Kidney epithelial cell (primary cell): ENCODE data around the gene KNOP1. TPM values are rescaled to one million over a fixed set of nuclear protein-coding genes. Genes with fewer than 3 reads are reported as not detected.
"Not testable (repeated sequence)": the region's sequence is repeated elsewhere in the genome, so short reads cannot be mapped to it uniquely, and the experiment has no call there.

ENCODE experiments used
- DNase-seq: peaks from one replicate; pipeline ENCODE4 v3.0.0-alpha.2; 2010; ENCODE audit warnings: low read depth
- H3K27me3 ChIP-seq: 2 replicates; pipeline ENCODE4 v1.6.0; 2011; ENCODE audit warnings: low read length; ENCODE audit not compliant: control insufficient read depth, insufficient read depth
- H3K36me3 ChIP-seq: 2 replicates; pipeline ENCODE4 v1.5.1; 2011; ENCODE audit warnings: low read length; ENCODE audit not compliant: control insufficient read depth, insufficient read depth
- H3K4me3 ChIP-seq: 2 replicates; pipeline ENCODE4 v1.5.1; 2011; ENCODE audit warnings: low read depth, mild to moderate bottlenecking, control low read depth, low read length
- CTCF ChIP-seq: IDR thresholded peaks from 2 replicates; pipeline ENCODE4 v1.5.1; 2011; ENCODE audit warnings: mild to moderate bottlenecking, moderate library complexity, low read length, control low read depth, inconsistent platforms; ENCODE audit not compliant: insufficient read depth, poor library complexity, severe bottlenecking
- total RNA-seq: library from RNA; depleted of rRNA; stranded (reverse); fragments of >200 nt; gene quantifications from 2 replicates; pipeline ENCODE4 v1.2.3, GENCODE V29; 2015

KNOP1 gene
- total RNA-seq, 1 donor from 2014 or later, result 32.8 TPM

- Histone ChIP-seq H3K27me3 (no peaks in the 10 kb centered on the region), H3K4me3 (no peak overlapping the region), H3K36me3 (no peaks in the 10 kb centered on the region)
- no peak for TF ChIP-seq CTCF
- DNase-seq, result no peak
These were observed 34.4 kb downstream of the KNOP1 start for GRCh38 chr16:19683453-19684236.

- no peak overlapping the region for H3K4me3 ChIP-seq
- DNase-seq, result no peak
These were observed 36.4 kb downstream of the KNOP1 start for GRCh38 chr16:19681637-19682036.

GRCh38 chr16:19680881-19681340, 37.1 kb downstream of the KNOP1 start:
- Histone ChIP-seq H3K36me3 (no peaks in the 10 kb centered on the region), H3K4me3 (no peak overlapping the region), H3K27me3 (no peaks in the 10 kb centered on the region)
- no peak for TF ChIP-seq CTCF
- DNase-seq, result no peak

More at GRCh38 chr16:19681637-19682036, 36.4 kb downstream of the KNOP1 start:
- TF ChIP-seq CTCF, result no peak
- Histone ChIP-seq H3K27me3 (no peaks in the 10 kb centered on the region), H3K36me3 (no peaks in the 10 kb centered on the region)

- H3K27me3 ChIP-seq, H3K4me3 ChIP-seq, DNase-seq, H3K36me3 ChIP-seq: not testable (repeated sequence)
These were observed 38.7 kb downstream of the KNOP1 start for GRCh38 chr16:19679281-19679680.

GRCh38 chr16:19678804-19679203, 39.2 kb downstream of the KNOP1 start:
- no peak for TF ChIP-seq CTCF
- DNase-seq, result no peak
- Histone ChIP-seq H3K36me3 (no peaks in the 10 kb centered on the region), H3K4me3 (no peak overlapping the region), H3K27me3 (no peaks in the 10 kb centered on the region)

- H3K27me3 ChIP-seq, result no peaks in the 10 kb centered on the region
- DNase-seq, result no peak
- H3K36me3 ChIP-seq, result no peaks in the 10 kb centered on the region
- H3K4me3 ChIP-seq, result no peak overlapping the region
- no peak for TF ChIP-seq CTCF
These were observed 40.6 kb downstream of the KNOP1 start for GRCh38 chr16:19677402-19677801.
